GM13977 (cell line): Measurements from ENCODE around the gene CHD1L.
"Not testable (repeated sequence)": the region's sequence is repeated elsewhere in the genome, so short reads cannot be mapped to it uniquely, and the experiment has no call there.

ENCODE experiments used
- DNase-seq: peaks from one replicate; pipeline ENCODE4 v3.0.0; 2012; ENCODE audit warnings: low spot score
- CTCF ChIP-seq: IDR thresholded peaks from 2 replicates; pipeline ENCODE4 v1.5.1; 2012; ENCODE audit warnings: mild to moderate bottlenecking, control low read depth; ENCODE audit not compliant: insufficient read depth; ENCODE audit errors: extremely low read depth, missing control alignments
- in situ Hi-C: fragments of 300-500 bp; cut with MboI; formaldehyde crosslinking; loops from one replicate; pipeline ENCODE4 v1.12.0; 2022; ENCODE audit warnings: low sequenced_read_pairs, low pct_unique_long_range_greater_than_20kb, mixed read lengths, inconsistent platforms; ENCODE audit not compliant: unreplicated experiment

CHD1L gene

DNA sequence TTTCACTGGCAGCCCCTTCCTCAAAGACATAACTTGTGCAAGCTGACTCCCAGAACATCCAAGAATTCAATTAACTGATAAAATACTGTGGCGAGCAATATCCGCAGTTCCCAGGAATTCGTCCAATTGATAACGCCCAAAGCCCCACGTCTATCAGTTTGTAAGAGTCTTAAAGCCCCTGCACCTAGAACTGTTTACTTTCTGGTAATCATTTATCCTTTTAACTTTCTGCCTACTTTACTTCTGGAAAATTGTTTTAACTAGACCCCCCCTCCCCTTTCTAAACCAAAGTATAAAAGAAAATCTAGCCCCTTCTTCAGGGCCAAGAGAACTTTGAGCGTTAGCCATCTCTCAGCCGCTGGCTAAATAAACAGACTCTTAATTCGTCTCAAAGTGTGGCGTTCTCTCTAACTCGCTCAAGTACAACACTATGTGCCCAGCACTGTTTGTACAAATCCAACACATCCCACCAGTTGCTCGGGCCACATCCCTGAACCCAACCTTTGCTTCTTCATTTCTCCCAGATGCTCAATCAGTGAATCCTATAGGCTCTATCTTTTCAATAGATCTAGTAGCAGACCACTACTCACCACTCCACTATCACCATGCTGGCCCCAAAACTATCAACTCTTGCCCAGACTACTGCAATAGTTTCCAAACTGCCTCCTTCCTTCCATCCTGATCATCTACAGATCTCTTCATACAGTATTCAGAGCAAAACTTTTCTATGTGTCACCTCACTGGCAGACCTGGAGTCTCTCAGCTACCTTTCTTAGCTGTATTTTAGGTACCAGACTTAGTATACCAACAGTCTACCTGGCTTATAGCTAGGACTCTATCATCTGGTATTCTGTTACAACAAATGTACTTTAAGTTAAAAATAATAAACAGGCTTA is 3.3 kb upstream of the CHD1L start:
- DNase-seq = no peak
- in situ Hi-C loops = no loop called here

DNA sequence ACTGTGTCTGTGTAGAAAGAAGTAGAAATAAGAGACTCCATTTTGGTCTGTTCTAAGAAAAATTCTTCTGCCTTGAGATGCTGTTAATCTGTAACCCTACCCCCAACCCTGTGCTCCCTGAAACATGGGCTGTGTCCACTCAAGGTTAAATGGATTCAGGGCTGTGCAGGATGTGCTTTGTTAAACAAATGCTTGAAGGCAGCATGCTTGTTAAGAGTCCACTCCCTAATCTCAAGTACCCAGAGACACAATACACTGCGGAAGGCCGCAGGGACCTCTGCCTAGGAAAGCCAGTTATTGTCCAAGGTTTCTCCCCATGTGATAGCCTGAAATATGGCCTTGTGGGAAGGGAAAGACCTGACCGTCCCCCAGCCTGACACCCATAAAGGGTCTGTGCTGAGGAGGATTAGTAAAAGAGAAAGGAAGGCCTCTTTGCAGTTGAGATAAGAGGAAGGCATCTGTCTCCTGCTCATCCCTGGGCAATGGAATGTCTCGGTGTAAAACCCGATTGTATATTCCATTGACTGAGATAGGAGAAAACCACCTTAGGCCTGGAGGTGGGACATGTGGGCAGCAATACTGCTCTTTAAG is 2.3 kb upstream of the CHD1L start:
- in situ Hi-C loops = loop anchor here (10.0 kb wide), 1 partner anchor 65 kb away; the partner anchor contains the start of gene PRKAB2
- DNase-seq = not testable (repeated sequence)

More for the DNA sequence above, 3.3 kb upstream of the CHD1L start:
- TF ChIP-seq CTCF = no peak

GRCh38 chr1:147241934-147242448 is 493 bp upstream of the CHD1L start:
- in situ Hi-C loops = loop anchor here (10.0 kb wide), 1 partner anchor 67 kb away; the partner anchor contains the start of gene PRKAB2
- DNase-seq = no peak

GRCh38 chr1:147243228-147243685 is 773 bp downstream of the CHD1L start:
- no peak for TF ChIP-seq CTCF
- in situ Hi-C loops = loop anchor here (10.0 kb wide), 1 partner anchor 68 kb away; the partner anchor contains the start of gene PRKAB2
- DNase-seq = peak; percentile 45

More at GRCh38 chr1:147241934-147242448, 493 bp upstream of the CHD1L start:
- no peak for TF ChIP-seq CTCF

DNA sequence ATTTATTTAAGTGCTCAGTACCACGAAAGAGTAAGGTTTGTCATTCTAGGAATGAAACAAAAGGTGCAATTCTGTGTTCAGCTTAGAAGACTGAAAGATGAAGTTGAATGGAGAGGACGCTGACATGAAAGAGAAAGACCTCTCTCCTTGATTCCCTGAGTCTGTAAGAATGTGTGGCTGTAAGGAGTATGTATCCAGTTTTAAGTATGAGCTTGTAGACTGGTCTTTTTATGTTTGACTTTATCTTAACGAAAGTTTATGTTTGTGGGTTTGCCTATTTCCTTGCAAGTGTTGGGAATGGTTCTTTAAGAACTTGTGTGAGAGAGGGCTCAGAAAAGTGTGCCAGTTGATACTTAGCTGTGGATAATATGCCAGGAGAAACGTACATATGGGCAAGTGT is 1.4 kb downstream of the CHD1L start:
- no peak for TF ChIP-seq CTCF
- in situ Hi-C loops = loop anchor here (10.0 kb wide), 1 partner anchor 69 kb away; the partner anchor contains the start of gene PRKAB2
- no peak for DNase-seq

- TF ChIP-seq CTCF = no peak
- in situ Hi-C loops = loop anchor here (10.0 kb wide), 1 partner anchor 70 kb away; the partner anchor contains the start of gene PRKAB2
- DNase-seq = no peak
These were observed 2.6 kb downstream of the CHD1L start for GRCh38 chr1:147245129-147245528.

GRCh38 chr1:147245586-147246021 is 3.1 kb downstream of the CHD1L start:
- TF ChIP-seq CTCF = no peak
- in situ Hi-C loops = loop anchor here (10.0 kb wide), 1 partner anchor 71 kb away; the partner anchor contains the start of gene PRKAB2
- DNase-seq = no peak
